GM12891 (cell line): ENCODE data around the gene ESYT2.

Experiments used
- PAX5 ChIP-seq: IDR thresholded peaks from 2 replicates; pipeline ENCODE4 v1.6.1; 2011; ENCODE audit warnings: low read length, moderate library complexity, mild to moderate bottlenecking; ENCODE audit not compliant: insufficient read depth, severe bottlenecking
- POLR2A ChIP-seq: IDR thresholded peaks from 2 replicates; pipeline ENCODE4 v1.6.1; 2011; ENCODE audit warnings: low read depth, low read length, control low read depth
- POLR2AphosphoS5 ChIP-seq: IDR thresholded peaks from 2 replicates; pipeline ENCODE4 v1.6.1; 2011; ENCODE audit warnings: low read depth, low read length, control low read depth
- POU2F2 ChIP-seq: IDR thresholded peaks from 2 replicates; pipeline ENCODE4 v1.6.1; 2011; ENCODE audit warnings: low read depth, mild to moderate bottlenecking, control low read depth, low read length, moderate library complexity
- SPI1 ChIP-seq: IDR thresholded peaks from 2 replicates; pipeline ENCODE4 v1.6.1; 2011; ENCODE audit warnings: low read depth, low read length, control low read depth
- TAF1 ChIP-seq: IDR thresholded peaks from 2 replicates; pipeline ENCODE4 v1.6.1; 2011; ENCODE audit warnings: low read depth, low read length, control low read depth

- TF ChIP-seq POLR2A (no peak), TAF1 (no peak), POLR2AphosphoS5 (no peak), POU2F2 (no peak), PAX5 (no peak), SPI1 (no peak)
Observed at GRCh38 chr7:158772916-158773315, 56.4 kb downstream of the ESYT2 start.
